GM06990 (cell line): ENCODE results near the gene SPOP.
"Not testable (repeated sequence)": the region's sequence is repeated elsewhere in the genome, so short reads cannot be mapped to it uniquely, and the experiment has no call there.

Experiments used
- DNase-seq: peaks from one replicate; pipeline ENCODE4 v3.0.0-alpha.2; 2011; ENCODE audit not compliant: insufficient read length; ENCODE audit errors: extremely low read depth
- H3K27me3 ChIP-seq: replicated peaks from 2 replicates; pipeline ENCODE4 v1.6.0; 2011; ENCODE audit warnings: low read length; ENCODE audit not compliant: control insufficient read depth, insufficient read depth
- H3K36me3 ChIP-seq: 2 replicates; pipeline ENCODE4 v1.5.1; 2011; ENCODE audit warnings: low read length; ENCODE audit not compliant: control insufficient read depth, insufficient read depth
- H3K4me3 ChIP-seq: replicated peaks from 2 replicates; pipeline ENCODE4 v1.5.1; 2011; ENCODE audit warnings: low read depth, mild to moderate bottlenecking, control low read depth, low read length
- CTCF ChIP-seq: IDR thresholded peaks from 2 replicates; pipeline ENCODE4 v1.5.1; 2011; ENCODE audit warnings: low read length, control low read depth, mild to moderate bottlenecking, inconsistent platforms; ENCODE audit not compliant: insufficient read depth, poor library complexity, severe bottlenecking

The SPOP gene

GRCh38 chr17:49659661-49660382, 18.1 kb downstream of the SPOP start:
- no peak for DNase-seq
- Histone ChIP-seq H3K4me3 (no peak overlapping the region), H3K27me3 (no peaks in the 10 kb centered on the region), H3K36me3 (no peaks in the 10 kb centered on the region; the same call in 1 of the 2 replicates)
- TF ChIP-seq CTCF = no peak

- no peak overlapping the region for H3K4me3 ChIP-seq
- TF ChIP-seq CTCF = no peak
- H3K36me3 ChIP-seq = no peaks in the 10 kb centered on the region
- H3K27me3 ChIP-seq = no peaks in the 10 kb centered on the region
- no peak for DNase-seq
Measured at GRCh38 chr17:49656247-49656646, 21.6 kb downstream of the SPOP start.

GRCh38 chr17:49647256-49647585, 30.7 kb downstream of the SPOP start:
- TF ChIP-seq CTCF = no peak
- Histone ChIP-seq H3K27me3 (no peaks in the 10 kb centered on the region), H3K4me3 (no peak overlapping the region; the same call in 1 of the 2 replicates), H3K36me3 (no peaks in the 10 kb centered on the region)
- no peak for DNase-seq

- H3K4me3 ChIP-seq = no peak overlapping the region; the same call in 1 of the 2 replicates
- peak; percentile 29 for DNase-seq
- no peak for TF ChIP-seq CTCF
- H3K27me3 ChIP-seq = no peaks in the 10 kb centered on the region
- no peaks in the 10 kb centered on the region for H3K36me3 ChIP-seq
Measured at GRCh38 chr17:49646391-49647255, 31.3 kb downstream of the SPOP start.

GRCh38 chr17:49646056-49646390, 31.9 kb downstream of the SPOP start:
- not testable (repeated sequence) for H3K36me3 ChIP-seq, H3K4me3 ChIP-seq, H3K27me3 ChIP-seq, DNase-seq

- Histone ChIP-seq H3K4me3 (no peak overlapping the region), H3K36me3 (no peaks in the 10 kb centered on the region), H3K27me3 (no peaks in the 10 kb centered on the region)
- no peak for DNase-seq
- TF ChIP-seq CTCF = no peak
Measured at GRCh38 chr17:49645654-49646053, 32.2 kb downstream of the SPOP start.
